PFSK-1 (cell line): ENCODE data around the gene SNAPC3.

Experiments
- FOXP2 ChIP-seq: optimal IDR thresholded peaks from 2 replicates; pipeline ENCODE3; 2011; ENCODE audit warnings: borderline replicate concordance, control low read depth, inconsistent platforms; ENCODE audit not compliant: insufficient read depth; ENCODE audit errors: extremely low read length, extremely low read depth
- POLR2AphosphoS5 ChIP-seq: IDR thresholded peaks from 2 replicates; pipeline ENCODE4 v1.6.1; 2012; ENCODE audit warnings: low read depth, mild to moderate bottlenecking, control low read depth, low read length, moderate library complexity
- REST ChIP-seq, 2 experiments: IDR thresholded peaks; 2 replicates each; pipeline versions ENCODE4 v1.6.1 to v1.8.0; 2011 to 2012; ENCODE audit warnings: low read depth in 2 of 2, low read length in 2 of 2, control low read depth in 1 of 2, inconsistent platforms in 1 of 2, mild to moderate bottlenecking in 1 of 2, moderate library complexity in 1 of 2; ENCODE audit not compliant: insufficient read depth in 1 of 2
- SIN3A ChIP-seq: IDR thresholded peaks from 2 replicates; pipeline ENCODE4 v1.6.1; 2012; ENCODE audit warnings: mild to moderate bottlenecking, low read length, moderate library complexity, borderline replicate concordance; ENCODE audit not compliant: insufficient read depth
- TAF1 ChIP-seq: IDR thresholded peaks from 2 replicates; pipeline ENCODE4 v1.6.1; 2012; ENCODE audit warnings: low read length, control low read depth, borderline replicate concordance; ENCODE audit not compliant: insufficient read depth

SNAPC3 gene

DNA sequence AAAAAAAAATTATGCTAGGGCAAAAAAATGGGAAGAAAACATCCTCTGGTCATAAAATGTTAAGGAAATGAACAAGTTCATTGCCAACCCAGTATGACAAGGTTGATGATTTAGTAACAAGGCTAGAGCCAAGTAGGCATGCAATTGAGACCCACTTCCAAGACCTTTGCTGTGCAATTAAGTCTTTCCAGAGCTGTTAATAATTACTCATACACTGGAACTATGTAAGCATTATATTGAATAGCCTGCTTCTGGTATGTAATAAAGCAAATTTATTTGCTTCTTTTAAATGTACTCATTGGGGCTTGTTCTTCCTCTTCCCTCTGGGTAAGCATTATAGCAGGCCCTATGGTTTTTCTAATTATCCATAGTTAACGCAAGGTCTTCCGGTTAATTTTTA, 32.5 kb upstream of the SNAPC3 start:
- no peak for TF ChIP-seq REST (IDR thresholded peaks at IDR 0.05; ENCODE audit: insufficient read depth in 1 of 2, low read depth in 2 of 2, low read length in 2 of 2)
- no peak for TF ChIP-seq TAF1
- TF ChIP-seq FOXP2: no peak

DNA sequence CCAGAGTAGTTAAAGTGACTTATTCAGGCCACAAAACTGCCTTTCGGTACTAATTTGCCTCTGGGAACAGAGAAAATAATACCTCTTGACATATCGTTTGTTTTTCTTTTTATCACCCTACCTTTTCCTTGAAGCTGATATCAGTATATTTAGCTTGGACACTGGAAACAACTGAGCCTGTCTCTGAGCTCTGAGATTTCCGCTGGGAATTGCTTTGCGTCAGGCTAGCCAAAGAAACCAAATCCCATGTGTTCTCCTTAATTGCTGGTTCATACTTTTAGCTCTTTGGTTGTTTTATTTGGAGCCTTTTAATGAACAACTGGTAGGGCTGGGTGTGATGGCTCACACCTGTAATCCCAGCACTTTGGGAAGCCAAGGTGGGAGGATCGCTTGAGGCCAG, 30.3 kb upstream of the SNAPC3 start:
- TF ChIP-seq TAF1 (no peak), POLR2AphosphoS5 (no peak), SIN3A (no peak), REST (IDR thresholded peaks at IDR 0.05; ENCODE audit: insufficient read depth in 1 of 2, low read depth in 2 of 2, low read length in 2 of 2) (no peak)

- TF ChIP-seq TAF1 (no peak), SIN3A (no peak), FOXP2 (no peak), POLR2AphosphoS5 (no peak), REST (IDR thresholded peaks at IDR 0.05; ENCODE audit: insufficient read depth in 1 of 2, low read depth in 2 of 2, low read length in 2 of 2) (no peak)
Observed at GRCh38 chr9:15400281-15400941, 22.3 kb upstream of the SNAPC3 start.

DNA sequence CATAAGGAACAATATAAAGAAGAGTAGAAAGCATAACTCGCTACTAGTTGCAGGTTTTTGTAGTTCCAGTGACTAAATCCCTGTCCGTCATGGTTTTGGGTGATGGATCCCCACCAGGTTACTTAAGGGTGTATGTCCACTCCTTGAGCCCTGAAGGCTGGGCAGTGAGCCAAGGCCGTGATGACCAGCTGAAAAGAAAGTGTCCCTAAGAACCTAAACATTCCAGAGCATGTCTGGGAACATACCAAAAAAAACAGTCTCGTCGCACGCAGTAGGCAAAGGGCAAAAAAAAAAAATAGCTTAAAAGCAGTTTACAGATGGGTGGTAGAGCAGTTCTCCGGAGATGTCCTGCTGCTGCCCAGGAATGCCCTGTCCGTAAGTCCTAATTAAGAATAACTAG, 21.4 kb upstream of the SNAPC3 start:
- TF ChIP-seq TAF1 (no peak), FOXP2 (no peak), SIN3A (no peak), POLR2AphosphoS5 (no peak), REST (IDR thresholded peaks at IDR 0.05; ENCODE audit: insufficient read depth in 1 of 2, low read depth in 2 of 2, low read length in 2 of 2) (no peak)

GRCh38 chr9:15403155-15403554, 19.5 kb upstream of the SNAPC3 start:
- TF ChIP-seq TAF1: no peak
- TF ChIP-seq FOXP2: no peak
- TF ChIP-seq REST (IDR thresholded peaks at IDR 0.05; ENCODE audit: insufficient read depth in 1 of 2, low read depth in 2 of 2, low read length in 2 of 2): no peak
- TF ChIP-seq POLR2AphosphoS5: no peak
- TF ChIP-seq SIN3A: no peak
